Naive thymus-derived CD4-positive, alpha-beta T cell (primary cell): ENCODE data around the gene C6orf163. TPM values are rescaled to one million over a fixed set of nuclear protein-coding genes. Genes with fewer than 3 reads are reported as not detected.

Source experiments
- ATAC-seq: fragments of 150-1000 bp; cut with Tn5 transposase; 2 replicates; pipeline ENCODE4 v1.10.0; 2021; ENCODE audit warnings: mild to moderate bottlenecking, moderate library complexity
- CTCF ChIA-PET: fragments of 350-600 bp; sonication (Branson Sonifier 250); formaldehyde crosslinking; loops from one replicate; lab custom pipeline; 2021; ENCODE audit warnings: antibody characterized with exemption; lab: Charles Lee
- POLR2A ChIA-PET: fragments of 350-600 bp; sonication (Branson Sonifier 250); formaldehyde crosslinking; loops from one replicate; lab custom pipeline; 2021; ENCODE audit warnings: antibody characterized with exemption, inconsistent platforms; lab: Charles Lee
- DNase-seq, 9 donors: peaks; one replicate each; pipeline versions ENCODE4 v3.0.0 to v3.0.0-alpha.2; 2020 to 2022; ENCODE audit warnings: mixed read lengths in 1 of 9
- H3K27ac ChIP-seq: one replicate; pipeline ENCODE4 v1.7.0; 2013; ENCODE audit warnings: mild to moderate bottlenecking, low read depth, low read length, moderate library complexity
- H3K27me3 ChIP-seq, 2 donors: one replicate each; pipeline ENCODE4 v1.7.0; 2013; ENCODE audit warnings: low read length in 2 of 2, mild to moderate bottlenecking in 2 of 2, moderate library complexity in 2 of 2; ENCODE audit not compliant: control insufficient read depth in 2 of 2, insufficient read depth in 2 of 2
- H3K36me3 ChIP-seq, 3 experiments: 1 replicate in 2 of 3; 2 replicates in 1 of 3; pipeline ENCODE4 v1.7.0; 2013; ENCODE audit warnings: low read length in 3 of 3, mild to moderate bottlenecking in 3 of 3, moderate library complexity in 1 of 3; ENCODE audit not compliant: insufficient read depth in 3 of 3, control insufficient read depth in 2 of 3
- H3K4me1 ChIP-seq, 2 donors: one replicate each; pipeline ENCODE4 v1.7.0; 2013; ENCODE audit warnings: low read length in 2 of 2, mild to moderate bottlenecking in 2 of 2, moderate library complexity in 1 of 2; ENCODE audit not compliant: control insufficient read depth in 2 of 2, insufficient read depth in 2 of 2
- H3K4me3 ChIP-seq: 2 replicates; pipeline ENCODE4 v1.7.0; 2013; ENCODE audit warnings: mild to moderate bottlenecking, low read length
- H3K9me3 ChIP-seq, 3 experiments: 1 replicate in 2 of 3; 2 replicates in 1 of 3; pipeline ENCODE4 v1.7.0; 2013; ENCODE audit warnings: low read length in 3 of 3; ENCODE audit not compliant: control insufficient read depth in 2 of 3
- H3K27ac Mint-ChIP-seq, 9 donors: one replicate each; pipeline ENCODE4 v1.8.0; 2020 to 2022; ENCODE audit warnings: mixed read lengths in 9 of 9, mild to moderate bottlenecking in 8 of 9, moderate library complexity in 5 of 9, inconsistent platforms in 2 of 9
- H3K27me3 Mint-ChIP-seq, 5 donors: one replicate each; pipeline ENCODE4 v1.8.0; 2021 to 2022; ENCODE audit warnings: mixed read lengths in 5 of 5, mild to moderate bottlenecking in 1 of 5
- H3K36me3 Mint-ChIP-seq, 5 donors: one replicate each; pipeline ENCODE4 v1.8.0; 2020 to 2022; ENCODE audit warnings: mixed read lengths in 5 of 5, mild to moderate bottlenecking in 3 of 5, inconsistent platforms in 1 of 5
- H3K4me1 Mint-ChIP-seq, 7 donors: one replicate each; pipeline ENCODE4 v1.8.0; 2020 to 2022; ENCODE audit warnings: mixed read lengths in 7 of 7, mild to moderate bottlenecking in 3 of 7, inconsistent platforms in 1 of 7
- H3K4me3 Mint-ChIP-seq, 10 donors: one replicate each; pipeline ENCODE4 v1.8.0; 2020 to 2022; ENCODE audit warnings: mild to moderate bottlenecking in 10 of 10, mixed read lengths in 10 of 10, moderate library complexity in 6 of 10, inconsistent platforms in 2 of 10
- H3K9me3 Mint-ChIP-seq, 11 donors: one replicate each; pipeline ENCODE4 v1.8.0; 2020 to 2022; ENCODE audit warnings: mixed read lengths in 11 of 11, mild to moderate bottlenecking in 4 of 11, inconsistent platforms in 1 of 11, moderate library complexity in 1 of 11
- intact Hi-C, 2 donors: fragments of 100-400 bp; cut with micrococcal nuclease; formaldehyde crosslinking; loops; one replicate each; pipeline ENCODE4 v1.15.1; 2023
- polyA plus RNA-seq, 2 donors: library from polyadenylated mRNA; unstranded; fragments of 300-500 nt; fragmentation: Illumina TruSeq; gene quantifications; one replicate each; pipeline ENCODE4 v1.2.3, GENCODE V29; 2021
- total RNA-seq, 6 experiments: library from RNA in 5 of 6; stranded (reverse) in 5 of 6; gene quantifications; 1 replicate in 5 of 6; 2 replicates in 1 of 6; pipeline ENCODE4 v1.2.3 and lab custom pipeline; 2021 to 2026

Gene C6orf163
- total and polyA plus RNA-seq, 7 experiments from 2014 or later, result 0.65 to 6.9 (median 1.9) TPM

DNA sequence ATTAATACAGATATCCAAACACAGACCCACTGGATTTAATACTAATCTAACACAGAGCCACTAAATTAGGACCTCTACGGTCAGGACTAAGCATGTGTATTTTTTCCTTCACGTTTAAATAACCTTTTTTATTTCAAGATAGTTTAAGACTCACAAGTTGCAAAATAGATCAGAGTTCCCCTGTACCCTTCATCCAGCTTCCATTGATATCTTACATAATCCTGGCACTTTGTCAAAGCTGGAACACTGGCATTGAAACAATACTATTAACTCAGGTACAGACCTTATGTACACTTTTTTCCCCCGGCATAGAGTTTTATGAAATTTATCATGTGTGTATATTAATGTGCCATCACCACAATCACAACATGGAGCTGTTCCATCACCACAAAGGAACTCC, 2.1 kb downstream of the C6orf163 start:
- H3K27ac Mint-ChIP-seq, result no peak overlapping the region
- H3K4me1 Mint-ChIP-seq, result no peaks in the 10 kb centered on the region
- intact Hi-C loops, result no loop called here
- no peaks in the 10 kb centered on the region for H3K9me3 ChIP-seq
- DNase-seq (no peak), ATAC-seq (no peak)
- no peaks in the 10 kb centered on the region for H3K36me3 ChIP-seq
- H3K27me3 Mint-ChIP-seq, result no peaks in the 10 kb centered on the region
- no peak overlapping the region for H3K4me3 Mint-ChIP-seq
- no peaks in the 10 kb centered on the region for H3K4me1 ChIP-seq
- CTCF ChIA-PET, result interaction anchor here (0.7 kb wide), 1 partner anchor 131 kb away, joined by 3 read pairs; no protein-coding TSS in a partner anchor
- peaks cover 0 to 35% (median 11%) of the 10 kb centered on the region in 5 donors for H3K36me3 Mint-ChIP-seq
- no peak overlapping the region for H3K4me3 ChIP-seq
- H3K27ac ChIP-seq, result no peak overlapping the region
- H3K27me3 ChIP-seq, result no peaks in the 10 kb centered on the region
- POLR2A ChIA-PET, result no interaction called here
- no peaks in the 10 kb centered on the region for H3K9me3 Mint-ChIP-seq

DNA sequence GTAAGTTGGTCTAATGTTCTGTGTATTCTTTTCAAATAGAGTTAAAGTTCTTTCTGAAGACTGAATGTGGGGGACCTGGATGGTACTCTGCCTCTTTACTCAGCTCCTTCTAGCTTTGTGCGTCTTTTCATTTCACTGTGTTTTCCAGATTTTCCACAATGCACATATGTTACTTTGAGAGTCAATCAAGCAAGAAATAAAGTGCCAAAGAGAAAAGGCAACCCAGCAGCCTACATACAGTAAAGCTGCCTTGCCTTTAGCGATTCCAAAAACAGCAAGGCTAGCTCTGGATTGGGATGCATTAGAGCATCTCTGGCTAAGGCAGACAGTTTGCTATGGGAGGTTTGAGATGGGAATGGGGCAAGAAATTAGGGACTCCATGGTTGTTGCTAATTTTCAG, 5.3 kb downstream of the C6orf163 start:
- ATAC-seq, result no peak
- H3K27ac ChIP-seq, result no peak overlapping the region
- Mint-ChIP-seq H3K4me3 (no peak overlapping the region), H3K4me1 (no peaks in the 10 kb centered on the region), H3K36me3 (peaks cover 0 to 20% (median 0%) of the 10 kb centered on the region in 5 donors), H3K9me3 (no peaks in the 10 kb centered on the region), H3K27me3 (no peaks in the 10 kb centered on the region), H3K27ac (no peak overlapping the region)
- H3K27me3 ChIP-seq, result no peaks in the 10 kb centered on the region
- no peaks in the 10 kb centered on the region for H3K36me3 ChIP-seq
- intact Hi-C loops, result no loop called here
- no peak overlapping the region for H3K4me3 ChIP-seq
- ChIA-PET POLR2A (no interaction called here), CTCF (no interaction called here)
- no peak for DNase-seq
- H3K9me3 ChIP-seq, result no peaks in the 10 kb centered on the region
- H3K4me1 ChIP-seq, result no peaks in the 10 kb centered on the region

DNA sequence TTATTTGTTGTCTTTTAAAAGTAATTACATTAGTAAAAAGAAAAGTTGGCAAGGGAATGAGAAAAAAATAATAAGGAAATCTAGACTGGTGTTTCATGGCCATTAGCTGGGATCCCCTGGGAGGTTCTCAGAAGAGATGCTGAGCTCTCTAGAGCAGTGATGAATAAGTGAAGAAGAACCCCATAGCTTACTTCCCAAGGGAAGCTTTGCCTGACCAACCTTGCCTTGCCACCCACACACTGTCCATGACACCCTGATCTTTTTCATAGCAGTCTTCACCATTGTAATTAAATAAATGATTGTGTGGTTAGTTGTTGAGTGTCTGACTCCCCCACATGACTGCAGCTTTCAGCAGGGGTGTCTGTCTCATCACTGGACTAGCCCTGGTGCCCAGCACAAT, 5.9 kb downstream of the C6orf163 start:
- H3K4me1 Mint-ChIP-seq, result no peaks in the 10 kb centered on the region
- no peak overlapping the region for H3K4me3 ChIP-seq
- CTCF ChIA-PET, result no interaction called here
- no peaks in the 10 kb centered on the region for H3K4me1 ChIP-seq
- no peaks in the 10 kb centered on the region for H3K9me3 ChIP-seq
- H3K27ac Mint-ChIP-seq, result no peak overlapping the region
- H3K9me3 Mint-ChIP-seq, result no peaks in the 10 kb centered on the region
- no peak overlapping the region for H3K27ac ChIP-seq
- peaks cover 0 to 14% (median 0%) of the 10 kb centered on the region in 5 donors for H3K36me3 Mint-ChIP-seq
- no peaks in the 10 kb centered on the region for H3K27me3 Mint-ChIP-seq
- DNase-seq (no peak), ATAC-seq (no peak)
- H3K4me3 Mint-ChIP-seq, result no peak overlapping the region
- POLR2A ChIA-PET, result no interaction called here
- intact Hi-C loops, result no loop called here
- H3K27me3 ChIP-seq, result no peaks in the 10 kb centered on the region
- H3K36me3 ChIP-seq, result no peaks in the 10 kb centered on the region

DNA sequence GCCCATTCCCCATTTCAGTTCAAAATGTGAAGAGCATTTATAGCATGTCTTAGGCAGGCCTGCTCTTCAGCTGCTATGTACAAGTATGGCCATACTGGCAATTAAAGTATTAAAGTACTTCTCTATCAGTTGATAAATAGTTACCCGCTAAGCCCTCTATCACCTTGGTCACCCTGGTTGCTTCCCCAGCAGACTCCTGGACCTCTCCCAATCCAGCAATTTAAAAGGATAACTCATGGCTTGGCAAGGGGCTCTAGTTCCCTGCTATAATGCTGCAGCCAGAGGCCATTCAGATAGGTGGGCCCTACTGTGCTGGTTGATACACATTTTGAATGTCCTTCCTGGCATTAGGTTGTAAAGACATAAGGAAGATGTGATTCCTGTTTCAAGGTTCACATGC, 7.0 kb downstream of the C6orf163 start:
- no peaks in the 10 kb centered on the region for H3K4me1 Mint-ChIP-seq
- POLR2A ChIA-PET, result no interaction called here
- no peak for DNase-seq
- H3K27me3 Mint-ChIP-seq, result no peaks in the 10 kb centered on the region
- no peak for ATAC-seq
- no peak overlapping the region for H3K27ac Mint-ChIP-seq
- H3K4me3 Mint-ChIP-seq, result no peak overlapping the region
- H3K27me3 ChIP-seq, result no peaks in the 10 kb centered on the region
- H3K36me3 Mint-ChIP-seq, result peaks cover 0 to 9% (median 0%) of the 10 kb centered on the region in 5 donors
- no peaks in the 10 kb centered on the region for H3K4me1 ChIP-seq
- no peak overlapping the region for H3K27ac ChIP-seq
- H3K9me3 Mint-ChIP-seq, result no peaks in the 10 kb centered on the region
- CTCF ChIA-PET, result no interaction called here
- no peaks in the 10 kb centered on the region for H3K36me3 ChIP-seq
- intact Hi-C loops, result no loop called here
- H3K9me3 ChIP-seq, result no peaks in the 10 kb centered on the region
- no peak overlapping the region for H3K4me3 ChIP-seq

DNA sequence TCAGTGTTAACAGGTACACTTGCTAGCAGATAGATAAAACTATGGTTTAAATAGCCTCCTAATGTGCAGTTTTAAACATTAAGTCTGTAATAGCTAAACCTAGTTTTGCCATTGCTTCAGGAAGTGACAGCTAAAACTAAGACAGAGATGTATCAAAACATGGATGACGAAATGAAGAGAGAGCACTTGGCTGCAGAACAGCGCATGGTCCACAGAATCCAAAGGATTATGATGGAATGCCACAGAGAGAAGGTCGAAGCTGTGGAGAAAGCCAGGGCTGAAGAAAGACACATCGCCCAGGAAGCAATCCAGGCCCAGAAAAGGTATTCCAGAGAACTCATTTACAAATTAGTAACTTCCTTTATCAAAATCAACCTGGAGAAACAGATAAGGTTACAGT, 11.6 kb downstream of the C6orf163 start:
- no peaks in the 10 kb centered on the region for H3K4me1 ChIP-seq
- H3K27ac ChIP-seq, result no peak overlapping the region
- Mint-ChIP-seq H3K36me3 (peaks cover 0 to 27% (median 0%) of the 10 kb centered on the region in 5 donors), H3K4me1 (no peaks in the 10 kb centered on the region), H3K4me3 (no peak overlapping the region), H3K27ac (no peak overlapping the region), H3K9me3 (peaks cover 0 to 1% (median 0%) of the 10 kb centered on the region in 11 donors), H3K27me3 (no peaks in the 10 kb centered on the region)
- no peaks in the 10 kb centered on the region for H3K36me3 ChIP-seq
- intact Hi-C loops, result no loop called here
- ChIA-PET CTCF (no interaction called here), POLR2A (no interaction called here)
- DNase-seq (no peak), ATAC-seq (no peak)
- H3K4me3 ChIP-seq, result no peak overlapping the region
- no peaks in the 10 kb centered on the region for H3K27me3 ChIP-seq
- H3K9me3 ChIP-seq, result no peaks in the 10 kb centered on the region

DNA sequence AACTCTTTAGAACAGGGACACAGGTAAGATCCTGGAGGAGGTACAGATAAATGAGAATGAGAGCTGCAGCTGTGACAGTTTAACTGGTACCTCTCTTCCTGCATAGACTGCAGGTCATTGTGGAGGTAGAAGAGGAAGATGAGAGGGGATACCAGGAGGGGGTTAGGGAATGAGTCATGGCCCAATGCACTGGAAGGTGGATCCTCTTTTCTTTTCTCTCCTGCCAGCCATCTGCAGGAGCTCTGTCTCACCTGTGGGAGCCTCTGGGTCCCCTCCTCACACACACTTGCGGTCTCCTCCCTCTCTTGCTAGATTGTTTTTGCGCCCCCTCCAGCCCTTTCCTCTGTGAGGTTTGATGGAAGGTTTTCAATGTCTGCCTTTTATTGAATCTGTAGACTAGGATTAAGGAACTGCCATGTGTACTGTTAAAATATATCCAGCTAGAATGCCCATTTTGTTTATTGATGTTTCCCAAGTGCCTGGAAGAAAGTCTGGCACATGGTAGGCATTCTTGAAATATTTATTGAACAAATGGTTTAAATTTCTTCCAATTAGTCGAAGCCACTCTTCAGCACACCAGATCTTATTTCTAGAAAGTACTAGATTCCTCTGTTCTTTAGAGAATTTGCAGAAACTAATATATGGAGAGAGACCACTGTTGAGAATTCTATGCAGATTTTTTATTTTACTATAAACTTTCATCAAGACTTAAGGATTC, 13.0 kb downstream of the C6orf163 start:
- H3K27ac ChIP-seq, result no peak overlapping the region
- DNase-seq (no peak), ATAC-seq (no peak)
- no peaks in the 10 kb centered on the region for H3K27me3 ChIP-seq
- peaks cover 0 to 5% (median 0%) of the 10 kb centered on the region in 11 donors for H3K9me3 Mint-ChIP-seq
- H3K27ac Mint-ChIP-seq, result no peak overlapping the region
- H3K4me1 Mint-ChIP-seq, result no peaks in the 10 kb centered on the region
- peaks cover 0 to 35% (median 3%) of the 10 kb centered on the region in 5 donors for H3K36me3 Mint-ChIP-seq
- no peaks in the 10 kb centered on the region for H3K9me3 ChIP-seq
- no peak overlapping the region for H3K4me3 Mint-ChIP-seq
- no peak overlapping the region for H3K4me3 ChIP-seq
- intact Hi-C loops, result no loop called here
- no peaks in the 10 kb centered on the region for H3K4me1 ChIP-seq
- H3K36me3 ChIP-seq, result no peaks in the 10 kb centered on the region
- ChIA-PET CTCF (no interaction called here), POLR2A (no interaction called here)
- no peaks in the 10 kb centered on the region for H3K27me3 Mint-ChIP-seq

DNA sequence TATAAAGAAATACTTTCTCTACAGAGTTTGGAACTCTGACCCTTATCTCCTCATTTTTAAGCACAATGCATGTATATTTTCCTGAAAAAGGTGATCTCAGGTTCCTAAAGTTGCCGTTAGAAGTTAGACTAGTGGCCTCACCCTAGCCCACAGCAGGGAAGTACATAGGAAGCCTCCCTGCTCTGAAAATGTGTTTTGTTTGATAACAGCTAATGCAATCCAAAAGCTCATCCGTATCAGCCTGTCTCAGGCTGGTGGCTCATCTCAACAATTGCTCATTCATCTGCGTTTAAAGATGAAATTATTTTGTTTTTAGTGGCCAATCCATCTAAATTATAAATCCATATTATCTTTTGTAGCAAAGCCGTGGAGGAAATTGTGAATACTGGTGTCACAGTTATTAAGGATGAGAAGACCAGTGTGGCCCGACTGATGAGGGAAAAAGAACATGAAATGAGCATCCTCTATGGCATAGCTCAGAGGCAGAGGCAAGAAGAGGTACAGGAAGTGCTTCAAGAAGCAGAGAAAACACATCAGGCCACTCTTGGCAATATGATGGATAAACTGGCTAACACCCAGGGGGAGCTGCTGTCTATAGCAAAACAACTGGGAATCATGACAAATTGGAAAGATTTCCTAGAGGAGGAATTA, 20.1 kb downstream of the C6orf163 start:
- Mint-ChIP-seq H3K4me1 (peaks cover 0 to 3% (median 0%) of the 10 kb centered on the region in 7 donors), H3K9me3 (peaks cover 1 to 22% (median 8%) of the 10 kb centered on the region in 11 donors), H3K27me3 (no peaks in the 10 kb centered on the region), H3K27ac (no peak overlapping the region), H3K36me3 (peaks cover 0 to 37% (median 23%) of the 10 kb centered on the region in 5 donors), H3K4me3 (no peak overlapping the region)
- Histone ChIP-seq H3K27me3 (no peaks in the 10 kb centered on the region), H3K27ac (no peak overlapping the region), H3K4me3 (no peak overlapping the region), H3K4me1 (no peaks in the 10 kb centered on the region), H3K9me3 (peaks cover 0 to 7% (median 0%) of the 10 kb centered on the region in 3 experiments), H3K36me3 (no peaks in the 10 kb centered on the region)
- CTCF ChIA-PET, result no interaction called here
- DNase-seq (no peak), ATAC-seq (no peak)
- intact Hi-C loops, result no loop called here
- POLR2A ChIA-PET, result no interaction called here
